Astrocyte (in vitro differentiated cells and primary cell): ENCODE data around the gene SPARC.

ENCODE experiments used
- CTCF ChIP-seq: IDR thresholded peaks from 2 replicates; pipeline ENCODE4 v1.5.1; 2011; ENCODE audit warnings: low read depth, mild to moderate bottlenecking, inconsistent platforms, low read length, moderate library complexity; ENCODE audit not compliant: insufficient read depth
- EZH2 ChIP-seq: IDR thresholded peaks from 2 replicates; pipeline ENCODE4 v1.6.1; 2012; ENCODE audit warnings: mild to moderate bottlenecking, low read length, inconsistent platforms; ENCODE audit not compliant: insufficient read depth

GRCh38 chr5:151624476-151624875, 62.2 kb downstream of the SPARC start:
- no peak for TF ChIP-seq CTCF
- no peak for TF ChIP-seq EZH2
